MM.1S (cell line): Measurements from ENCODE around the gene TMEM132E.

ENCODE experiments used
- DNase-seq: peaks from one replicate; pipeline ENCODE4 v3.0.0-alpha.2; 2015
- H2AFZ ChIP-seq: fragments of 300-600 bp; sonication (generic); 2 replicates; pipeline ENCODE4 v1.6.0; 2016; ENCODE audit warnings: antibody characterized with exemption, low read length
- H3F3A ChIP-seq: fragments of 300-600 bp; sonication (generic); 2 replicates; pipeline ENCODE4 v1.6.1; 2016; ENCODE audit warnings: mild to moderate bottlenecking, antibody characterized with exemption, low read length, moderate library complexity, mixed read lengths; ENCODE audit not compliant: insufficient read depth
- H3K27ac ChIP-seq: fragments of 300-600 bp; sonication (generic); 2 replicates; pipeline ENCODE4 v1.5.1; 2016; ENCODE audit warnings: mild to moderate bottlenecking, low read length
- H3K27me3 ChIP-seq: fragments of 300-600 bp; sonication (generic); replicated peaks from 2 replicates; pipeline ENCODE4 v1.6.0; 2016; ENCODE audit warnings: low read length; ENCODE audit not compliant: insufficient read depth
- H3K36me3 ChIP-seq: fragments of 300-600 bp; sonication (generic); replicated peaks from 2 replicates; pipeline ENCODE4 v1.6.1; 2016; ENCODE audit warnings: mild to moderate bottlenecking, low read length, mixed read lengths; ENCODE audit not compliant: insufficient read depth
- H3K4me1 ChIP-seq: fragments of 300-600 bp; sonication (generic); 2 replicates; pipeline ENCODE4 v1.6.1; 2016; ENCODE audit warnings: low read length, mixed read lengths
- H3K4me2 ChIP-seq: fragments of 300-600 bp; sonication (generic); 2 replicates; pipeline ENCODE4 v1.6.0; 2016; ENCODE audit warnings: low read depth, low read length
- H3K4me3 ChIP-seq: fragments of 300-600 bp; sonication (generic); 2 replicates; pipeline ENCODE4 v1.5.1; 2016; ENCODE audit warnings: low read length, mixed read lengths
- H3K79me2 ChIP-seq: fragments of 300-600 bp; sonication (generic); 2 replicates; pipeline ENCODE4 v1.6.1; 2016; ENCODE audit warnings: mixed run types, low read length, mixed read lengths
- H3K9ac ChIP-seq: fragments of 300-600 bp; sonication (generic); 2 replicates; pipeline ENCODE4 v1.6.1; 2016; ENCODE audit warnings: low read length, mixed read lengths
- H3K9me2 ChIP-seq: fragments of 300-600 bp; sonication (generic); replicated peaks from 2 replicates; pipeline ENCODE4 v1.6.1; 2016; ENCODE audit warnings: mild to moderate bottlenecking, low read length, mixed read lengths; ENCODE audit not compliant: insufficient read depth
- H3K9me3 ChIP-seq: fragments of 300-600 bp; sonication (generic); replicated peaks from 2 replicates; pipeline ENCODE4 v1.6.1; 2016; ENCODE audit warnings: mild to moderate bottlenecking, low read length, mixed read lengths; ENCODE audit not compliant: insufficient read depth
- H4K20me1 ChIP-seq: fragments of 300-600 bp; sonication (generic); 2 replicates; pipeline ENCODE4 v1.6.1; 2016; ENCODE audit warnings: mild to moderate bottlenecking, low read length, moderate library complexity, mixed read lengths; ENCODE audit not compliant: insufficient read depth
- EZH2 ChIP-seq: fragments of 300-600 bp; sonication (generic); optimal IDR thresholded peaks from 2 replicates; pipeline ENCODE3; 2017; ENCODE audit warnings: low read depth, mild to moderate bottlenecking, antibody characterized with exemption, low read length, mixed read lengths
- EZH2phosphoT487 ChIP-seq: fragments of 300-600 bp; sonication (generic); IDR thresholded peaks from 2 replicates; pipeline ENCODE4 v1.6.1; 2018; ENCODE audit warnings: antibody characterized with exemption, low read length
- TF ChIP-seq, protein P1 (sequence below): fragments of 300-600 bp; sonication (generic); IDR thresholded peaks from 2 replicates; pipeline ENCODE4 v1.5.1; 2016; ENCODE audit warnings: antibody characterized with exemption, low read length, mixed read lengths

TMEM132E gene

DNA sequence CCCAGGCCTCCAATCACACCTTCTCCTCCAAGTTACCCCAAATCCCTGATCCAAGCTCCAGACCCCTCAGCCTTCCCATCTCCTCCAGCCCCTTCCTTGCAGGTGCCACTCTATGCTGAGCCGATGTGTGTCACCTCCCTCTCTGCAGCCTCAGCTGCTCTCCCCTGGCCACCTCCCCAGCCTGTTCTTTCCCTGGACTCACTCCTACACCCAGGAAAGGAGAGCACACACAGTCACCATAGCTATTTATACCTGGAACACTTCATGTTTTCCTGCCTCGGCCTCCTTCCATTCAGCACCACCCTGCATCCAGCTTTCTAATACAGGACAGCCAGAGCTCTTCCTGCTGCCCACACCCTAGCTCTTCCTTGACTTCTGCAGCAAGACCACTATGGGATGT lies 12.5 kb upstream of the TMEM132E start:
- no peaks in the 10 kb centered on the region for H3F3A ChIP-seq
- no peaks in the 10 kb centered on the region for H3K79me2 ChIP-seq
- TF ChIP-seq, protein P1, sequence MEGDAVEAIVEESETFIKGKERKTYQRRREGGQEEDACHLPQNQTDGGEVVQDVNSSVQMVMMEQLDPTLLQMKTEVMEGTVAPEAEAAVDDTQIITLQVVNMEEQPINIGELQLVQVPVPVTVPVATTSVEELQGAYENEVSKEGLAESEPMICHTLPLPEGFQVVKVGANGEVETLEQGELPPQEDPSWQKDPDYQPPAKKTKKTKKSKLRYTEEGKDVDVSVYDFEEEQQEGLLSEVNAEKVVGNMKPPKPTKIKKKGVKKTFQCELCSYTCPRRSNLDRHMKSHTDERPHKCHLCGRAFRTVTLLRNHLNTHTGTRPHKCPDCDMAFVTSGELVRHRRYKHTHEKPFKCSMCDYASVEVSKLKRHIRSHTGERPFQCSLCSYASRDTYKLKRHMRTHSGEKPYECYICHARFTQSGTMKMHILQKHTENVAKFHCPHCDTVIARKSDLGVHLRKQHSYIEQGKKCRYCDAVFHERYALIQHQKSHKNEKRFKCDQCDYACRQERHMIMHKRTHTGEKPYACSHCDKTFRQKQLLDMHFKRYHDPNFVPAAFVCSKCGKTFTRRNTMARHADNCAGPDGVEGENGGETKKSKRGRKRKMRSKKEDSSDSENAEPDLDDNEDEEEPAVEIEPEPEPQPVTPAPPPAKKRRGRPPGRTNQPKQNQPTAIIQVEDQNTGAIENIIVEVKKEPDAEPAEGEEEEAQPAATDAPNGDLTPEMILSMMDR: no peak
- no peak for TF ChIP-seq EZH2phosphoT487
- no peak for TF ChIP-seq EZH2
- no peaks in the 10 kb centered on the region for H3K36me3 ChIP-seq
- H3K4me2 ChIP-seq: no peak overlapping the region
- H3K9me3 ChIP-seq: no peaks in the 10 kb centered on the region
- no peak overlapping the region for H2AFZ ChIP-seq
- DNase-seq: no peak
- H3K27ac ChIP-seq: no peak overlapping the region
- no peaks in the 10 kb centered on the region for H3K9me2 ChIP-seq
- no peak overlapping the region for H3K4me3 ChIP-seq
- 0 out of 2 replicates have a peak, but pooled peaks cover 30% of the 10 kb centered on the region for H3K27me3 ChIP-seq
- no peaks in the 10 kb centered on the region for H4K20me1 ChIP-seq
- H3K4me1 ChIP-seq: no peaks in the 10 kb centered on the region
- H3K9ac ChIP-seq: no peak overlapping the region

DNA sequence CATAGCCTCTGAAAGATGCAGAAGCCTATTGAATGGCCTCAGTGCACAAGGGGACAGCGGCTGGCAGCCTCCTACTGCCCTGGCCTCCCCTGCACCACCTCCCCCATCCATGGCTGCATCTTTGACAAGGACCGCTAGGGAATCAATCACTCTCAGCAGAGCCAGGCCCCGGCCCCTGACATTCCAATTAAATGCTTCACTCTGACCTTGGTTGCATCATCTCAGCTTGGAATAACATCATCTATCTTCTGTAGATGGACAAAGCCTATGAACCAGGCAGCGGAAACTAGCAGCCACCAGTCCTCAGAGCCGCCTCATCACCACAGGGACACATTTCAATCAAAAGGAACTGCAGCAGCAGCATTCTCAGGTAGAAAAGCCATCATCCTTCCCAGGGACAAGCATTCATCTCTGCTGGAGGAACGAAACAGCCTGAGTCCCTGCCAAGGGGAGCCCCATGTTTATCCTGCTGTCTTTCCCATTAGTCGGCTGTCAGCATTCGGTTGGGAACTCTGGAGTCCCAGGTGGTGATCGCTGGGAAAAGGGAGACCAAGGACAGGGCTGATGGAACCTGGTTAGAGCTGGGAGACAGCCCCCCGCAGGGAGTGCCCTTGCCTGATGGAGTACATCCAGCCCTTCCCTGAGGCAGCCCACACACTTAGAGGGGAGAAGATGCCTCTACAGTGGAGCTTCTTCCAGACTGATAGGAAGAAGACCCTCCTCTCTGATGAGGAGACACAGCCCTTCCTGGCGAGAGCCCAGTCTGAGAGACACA lies 11.5 kb upstream of the TMEM132E start:
- Histone ChIP-seq H3K9me2 (no peaks in the 10 kb centered on the region), H3K27me3 (0 out of 2 replicates have a peak, but pooled peaks cover 30% of the 10 kb centered on the region), H3K36me3 (no peaks in the 10 kb centered on the region), H3K4me3 (no peak overlapping the region), H3K9me3 (no peaks in the 10 kb centered on the region), H3K4me2 (no peak overlapping the region), H3K27ac (no peak overlapping the region), H3K4me1 (no peaks in the 10 kb centered on the region), H4K20me1 (no peaks in the 10 kb centered on the region), H3K79me2 (no peaks in the 10 kb centered on the region), H2AFZ (no peak overlapping the region), H3F3A (no peaks in the 10 kb centered on the region), H3K9ac (no peak overlapping the region)
- no peak for DNase-seq
- TF ChIP-seq, protein P1: no peak
- no peak for TF ChIP-seq EZH2phosphoT487
- TF ChIP-seq EZH2: no peak

DNA sequence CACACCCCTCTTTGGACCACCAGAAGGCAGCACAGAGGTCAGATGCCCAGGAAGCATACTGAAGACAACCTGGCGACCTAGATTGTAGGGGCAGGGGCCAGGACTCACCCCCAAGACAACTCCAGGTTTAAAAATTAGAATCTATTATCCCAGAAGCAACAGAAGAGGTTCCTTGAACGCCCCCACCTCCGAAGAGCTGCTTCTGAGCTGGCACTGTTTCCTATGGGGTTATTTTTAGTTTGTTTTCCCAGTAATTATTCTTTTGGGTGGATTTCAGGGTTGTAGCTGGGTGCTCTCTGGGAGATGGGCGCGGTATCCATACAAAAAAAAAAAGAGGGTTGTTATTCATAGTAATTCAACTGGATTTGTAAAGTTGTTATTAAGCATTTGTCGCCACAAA lies 10.4 kb upstream of the TMEM132E start:
- Histone ChIP-seq H3K4me3 (no peak overlapping the region), H3K9ac (no peak overlapping the region), H4K20me1 (no peaks in the 10 kb centered on the region), H3K79me2 (no peaks in the 10 kb centered on the region), H3K27me3 (0 out of 2 replicates have a peak, but pooled peaks cover 30% of the 10 kb centered on the region), H3K27ac (no peak overlapping the region), H3F3A (no peaks in the 10 kb centered on the region), H3K4me2 (no peak overlapping the region), H3K4me1 (no peaks in the 10 kb centered on the region), H2AFZ (no peak overlapping the region), H3K36me3 (no peaks in the 10 kb centered on the region), H3K9me2 (no peaks in the 10 kb centered on the region), H3K9me3 (no peaks in the 10 kb centered on the region)
- DNase-seq: no peak
- TF ChIP-seq EZH2: no peak
- TF ChIP-seq, protein P1: no peak
- no peak for TF ChIP-seq EZH2phosphoT487
